HG03521 (cell line): ENCODE data around the gene EYS.
"Not testable (repeated sequence)": the region's sequence is repeated elsewhere in the genome, so short reads cannot be mapped to it uniquely, and the experiment has no call there.

ENCODE experiments used
- ATAC-seq: cut with Tn5 transposase; IDR thresholded peaks from one replicate; pipeline ENCODE4 v1.9.1; 2021; ENCODE audit warnings: mild to moderate bottlenecking, moderate library complexity; ENCODE audit not compliant: unreplicated experiment

Gene EYS

DNA sequence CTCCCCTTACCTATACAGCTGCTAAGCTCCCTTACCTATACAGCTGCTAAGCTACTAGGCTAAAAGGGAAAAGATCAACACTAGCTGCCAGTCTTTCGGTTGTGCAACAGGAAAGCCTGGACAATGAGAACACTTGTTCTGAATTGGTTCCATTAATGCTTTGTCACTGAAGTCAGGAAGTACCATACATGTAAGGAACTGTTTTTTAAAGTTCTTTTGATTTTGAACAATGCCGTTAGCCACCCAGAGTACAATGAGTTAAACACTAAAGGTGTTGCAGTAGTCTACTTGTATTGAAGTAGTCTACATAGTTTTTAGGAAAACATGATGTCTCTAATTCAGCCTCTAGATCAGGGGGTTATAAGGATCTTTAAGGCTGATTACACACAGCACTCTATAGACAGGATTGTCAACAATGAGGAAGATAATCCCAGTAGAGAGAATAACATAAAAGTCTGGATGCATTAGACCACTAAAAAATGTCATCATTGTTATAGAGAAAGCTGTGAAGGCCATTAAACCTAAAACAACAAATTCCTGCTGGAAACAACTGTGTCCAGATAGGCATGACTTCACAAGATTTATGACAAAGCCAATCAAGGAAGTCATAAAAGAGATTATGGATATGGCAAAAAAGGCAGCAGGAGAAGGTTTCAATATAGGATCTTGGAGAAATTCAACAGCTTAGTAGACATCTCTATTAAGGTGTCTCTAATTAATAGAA, 1765.1 kb downstream of the EYS start:
- ATAC-seq: no peak

DNA sequence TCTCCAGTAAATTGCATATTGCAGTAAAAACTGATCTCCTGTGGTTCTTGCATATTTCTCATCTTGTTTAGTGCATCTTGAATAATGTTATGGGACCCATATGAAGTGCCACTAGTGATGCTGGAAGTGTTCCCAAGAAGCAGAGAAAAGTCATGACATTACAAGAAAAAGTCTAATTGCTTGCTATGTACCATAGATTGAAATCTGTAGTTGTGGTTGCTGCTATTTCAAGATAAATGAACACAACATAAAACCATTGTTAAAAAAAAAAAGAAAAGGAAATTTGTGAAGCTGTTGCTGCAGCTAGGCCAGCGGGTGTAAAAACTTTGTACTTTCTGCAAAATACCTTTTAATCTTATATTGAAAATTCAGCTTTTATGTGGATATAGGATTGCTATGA, 1767.0 kb downstream of the EYS start:
- no peak for ATAC-seq

DNA sequence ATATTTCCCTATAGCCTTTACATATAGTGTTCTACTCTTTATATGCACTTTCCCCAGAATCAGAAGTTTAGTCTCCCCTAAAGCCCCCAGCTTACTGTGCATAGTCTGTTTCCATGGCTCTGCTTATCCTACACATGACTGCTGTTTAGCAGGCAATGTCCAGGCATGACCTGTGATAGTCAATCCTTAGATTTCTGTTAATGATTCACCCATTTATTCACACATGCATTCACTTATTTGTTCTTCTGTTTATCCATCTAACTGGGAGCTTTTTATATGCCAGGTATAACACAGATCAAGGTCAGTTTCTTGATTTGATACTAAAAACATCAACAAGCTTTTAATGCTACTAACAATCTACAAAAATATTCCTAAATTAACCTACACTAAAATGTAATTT, 1770.6 kb downstream of the EYS start:
- ATAC-seq: no peak

DNA sequence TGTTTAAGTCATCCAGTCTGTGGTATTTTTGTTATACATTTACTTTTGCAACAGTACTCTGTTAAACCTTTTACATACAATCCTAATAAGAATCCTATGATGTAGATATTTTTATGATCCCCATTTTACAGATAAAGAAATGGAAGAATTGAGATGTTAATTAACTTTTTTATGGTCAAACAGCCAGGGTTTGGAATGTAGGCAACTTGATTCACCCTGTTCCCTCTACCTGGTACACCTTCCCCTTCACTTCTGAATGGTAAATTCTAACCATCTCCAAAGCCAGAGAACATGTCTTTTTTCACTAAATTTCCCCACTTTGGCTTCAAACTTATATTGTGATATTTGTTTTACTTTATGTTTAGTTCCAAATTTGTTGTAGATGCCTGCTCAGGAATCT, 1771.3 kb downstream of the EYS start:
- ATAC-seq: no peak

DNA sequence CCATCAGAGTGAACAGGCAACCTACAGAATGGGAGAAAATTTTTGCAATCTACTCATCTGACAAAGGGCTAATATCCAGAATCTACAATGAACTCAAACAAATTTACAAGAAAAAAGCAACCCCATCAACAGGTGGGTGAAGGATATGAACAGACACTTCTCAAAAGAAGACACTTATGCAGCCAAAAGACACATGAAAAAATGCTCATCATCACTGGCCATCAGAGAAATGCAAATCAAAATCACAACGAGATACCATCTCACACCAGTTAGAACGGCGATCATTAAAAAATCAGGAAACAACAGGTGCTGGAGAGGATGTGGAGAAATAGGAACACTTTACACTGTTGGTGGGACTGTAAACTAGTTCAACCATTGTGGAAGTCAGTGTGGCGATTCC, 1773.1 kb downstream of the EYS start:
- ATAC-seq: not testable (repeated sequence)

DNA sequence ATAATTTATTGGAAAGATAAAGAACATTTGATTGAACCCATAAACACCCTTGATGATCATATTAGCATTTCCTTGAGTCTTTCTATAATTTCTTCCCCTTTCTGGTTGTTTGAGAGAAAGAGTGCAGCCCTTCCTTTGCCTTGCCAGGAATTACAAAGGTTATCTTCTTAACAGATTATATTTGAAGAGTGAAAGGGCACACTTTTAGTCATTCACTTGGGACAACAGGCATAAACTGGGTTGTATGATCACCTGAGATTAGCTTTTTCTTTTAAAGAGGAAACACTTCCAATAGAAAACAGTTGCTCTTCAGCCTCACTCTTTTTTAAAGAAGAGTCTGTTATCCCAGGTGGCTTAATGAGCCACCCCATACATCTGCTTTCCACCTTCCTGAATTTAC, 1776.2 kb downstream of the EYS start:
- ATAC-seq: no peak

DNA sequence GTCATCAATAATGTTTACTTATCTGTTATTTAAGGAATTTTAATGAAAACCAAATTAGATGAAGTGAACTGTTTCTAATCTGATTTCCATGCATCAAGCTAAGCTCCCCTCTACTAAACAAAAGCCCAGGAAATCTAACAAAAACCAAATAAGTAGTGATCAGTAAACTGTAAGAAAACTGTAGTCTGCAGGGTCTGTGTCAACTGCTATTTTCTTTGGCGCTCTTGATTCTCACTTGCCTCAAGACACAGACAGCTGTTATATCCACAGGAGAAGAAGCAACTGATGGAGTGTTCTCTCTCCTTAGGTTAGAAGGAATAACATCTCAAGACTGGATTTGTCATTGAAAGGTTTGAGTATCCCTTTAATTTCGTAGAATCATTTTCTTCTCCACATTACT, 1777.9 kb downstream of the EYS start:
- no peak for ATAC-seq

DNA sequence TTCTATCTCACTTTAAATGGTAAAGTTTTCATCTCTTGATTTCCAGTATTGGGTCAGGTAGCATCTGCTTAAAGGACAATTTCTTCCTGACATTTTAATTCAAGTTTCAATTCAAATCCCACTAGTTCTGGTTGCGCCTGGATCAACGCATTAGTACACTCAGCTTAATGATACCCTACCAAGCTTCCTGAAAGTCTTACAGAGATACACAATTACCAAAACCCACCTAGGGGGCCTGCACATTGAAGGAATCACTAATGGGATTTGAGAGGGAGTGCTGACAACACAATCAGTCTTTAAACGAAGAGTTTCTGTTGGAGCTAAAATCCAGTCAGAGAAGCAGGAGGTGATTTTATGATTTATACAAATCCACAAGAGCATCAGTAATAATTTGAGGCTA, 1778.4 kb downstream of the EYS start:
- ATAC-seq: no peak

DNA sequence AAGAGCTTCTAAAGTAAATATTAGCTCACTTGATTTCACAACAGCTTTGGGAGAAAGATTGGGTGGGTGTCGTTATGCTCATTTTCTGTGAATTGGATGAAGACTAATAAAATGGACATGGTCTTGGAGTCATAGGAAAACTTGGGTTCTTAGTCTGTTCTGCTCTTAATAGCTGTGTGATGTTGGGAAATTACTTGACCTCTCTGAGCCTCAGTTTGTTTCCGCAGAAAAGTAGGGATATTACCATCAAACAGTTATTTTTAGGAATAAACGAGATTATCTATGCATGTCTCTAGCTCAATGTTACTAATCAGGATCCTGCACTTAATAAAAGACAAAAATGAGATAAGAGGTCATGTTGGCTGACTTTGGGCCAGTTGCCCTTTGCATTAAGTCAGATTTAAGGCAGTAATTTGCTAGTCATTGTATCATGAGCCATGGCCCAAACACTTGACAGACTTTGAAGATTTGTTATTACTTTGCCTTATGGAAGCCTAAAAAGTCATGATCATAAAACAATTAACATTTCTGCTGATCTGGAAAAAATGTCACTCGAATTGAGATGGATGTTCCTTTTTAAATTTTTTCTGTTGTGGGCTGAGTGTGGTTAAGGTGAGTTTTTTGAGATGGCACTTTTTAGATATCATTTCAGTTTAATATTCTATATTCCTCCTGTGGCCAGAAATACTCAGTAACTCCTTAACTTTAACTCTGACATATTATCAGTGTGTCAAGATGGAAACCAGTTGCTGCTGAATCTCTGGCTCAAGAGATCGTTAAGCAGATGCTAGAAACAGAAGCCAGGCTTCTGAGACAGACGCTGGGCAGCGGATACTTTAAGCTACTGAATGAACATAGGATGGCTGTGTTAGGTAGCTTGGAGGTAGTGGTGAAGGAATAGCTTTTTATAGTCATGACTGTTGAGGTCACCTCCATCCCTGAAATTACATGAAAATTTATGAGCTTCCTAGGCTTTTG, 1779.8 kb downstream of the EYS start:
- ATAC-seq: no peak

DNA sequence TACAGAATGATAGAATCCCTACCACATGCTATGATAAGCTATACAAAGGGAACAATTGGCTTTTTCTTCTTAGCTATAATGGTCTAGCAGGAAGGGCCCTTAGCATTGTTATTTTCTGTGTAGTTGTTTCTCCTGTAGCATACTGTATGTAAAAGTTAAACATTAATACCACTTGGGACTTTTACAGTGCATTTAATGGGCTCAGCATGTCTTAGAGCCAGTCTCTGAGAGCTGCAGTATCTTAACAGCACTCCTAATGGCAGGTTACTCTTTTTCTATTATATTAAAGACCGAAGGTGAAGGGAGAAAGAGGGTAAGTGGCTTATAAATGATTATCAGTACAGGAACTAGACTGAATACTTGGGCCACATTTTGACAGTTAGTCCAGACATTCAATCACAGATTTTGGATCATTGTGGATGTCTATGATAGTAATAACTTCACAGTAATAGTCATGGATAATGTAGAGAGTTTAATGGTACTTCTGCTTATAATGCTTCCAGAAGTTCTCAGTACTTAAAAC, 1780.7 kb downstream of the EYS start:
- ATAC-seq: no peak

DNA sequence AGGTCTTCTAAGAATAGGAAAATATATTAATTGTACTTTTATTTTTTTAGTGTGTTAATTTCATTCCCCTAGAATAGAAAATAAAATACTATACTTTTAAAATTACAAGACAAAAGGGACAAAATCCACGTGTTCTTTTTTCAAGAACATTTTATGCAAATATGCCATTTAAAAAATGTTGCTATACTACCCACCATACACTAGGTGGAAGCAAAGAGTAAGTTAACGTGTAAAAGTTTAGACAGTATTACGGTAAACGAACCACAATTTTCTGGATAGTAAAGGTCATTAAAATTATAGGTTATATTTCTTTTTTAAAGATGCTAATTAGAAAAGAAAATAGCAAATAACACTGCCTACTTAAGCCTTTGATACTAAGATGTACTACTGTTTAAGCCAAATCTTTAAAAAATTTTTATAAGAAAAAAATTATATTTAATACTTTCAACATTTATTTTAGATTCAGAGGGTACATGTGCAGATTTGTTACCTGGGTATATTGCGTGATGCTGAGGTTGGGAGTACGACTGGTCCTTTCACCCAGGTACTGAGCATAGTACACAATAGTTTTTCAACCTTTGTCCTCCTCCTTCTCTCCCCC, 1783.8 kb downstream of the EYS start:
- ATAC-seq: peak; percentile 79

DNA sequence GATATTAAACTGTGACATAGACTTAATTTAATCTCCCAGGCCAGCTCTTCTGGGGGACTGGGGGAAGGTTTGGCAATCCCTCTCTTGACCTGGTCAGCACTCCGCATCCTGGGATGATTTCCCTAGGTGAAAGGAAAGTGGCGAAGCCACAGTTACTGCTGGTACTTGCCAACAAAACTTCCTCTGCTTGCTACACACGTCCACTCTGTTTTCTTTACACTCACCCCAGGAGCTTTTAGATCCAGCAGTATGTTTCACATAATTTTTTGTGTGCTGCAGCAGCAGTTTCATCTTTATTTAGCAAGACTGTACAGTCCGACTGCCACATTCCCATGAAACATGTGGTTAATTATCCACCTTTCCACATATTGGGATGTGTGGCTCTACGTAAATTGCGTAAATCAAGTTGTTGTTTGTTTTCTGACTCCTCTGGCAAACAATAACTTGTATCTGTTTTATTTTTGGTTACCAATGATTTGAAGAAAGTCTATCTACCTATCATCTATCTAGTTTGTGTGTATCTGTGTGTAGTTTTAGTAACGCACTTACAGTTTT, 1787.4 kb downstream of the EYS start:
- no peak for ATAC-seq

DNA sequence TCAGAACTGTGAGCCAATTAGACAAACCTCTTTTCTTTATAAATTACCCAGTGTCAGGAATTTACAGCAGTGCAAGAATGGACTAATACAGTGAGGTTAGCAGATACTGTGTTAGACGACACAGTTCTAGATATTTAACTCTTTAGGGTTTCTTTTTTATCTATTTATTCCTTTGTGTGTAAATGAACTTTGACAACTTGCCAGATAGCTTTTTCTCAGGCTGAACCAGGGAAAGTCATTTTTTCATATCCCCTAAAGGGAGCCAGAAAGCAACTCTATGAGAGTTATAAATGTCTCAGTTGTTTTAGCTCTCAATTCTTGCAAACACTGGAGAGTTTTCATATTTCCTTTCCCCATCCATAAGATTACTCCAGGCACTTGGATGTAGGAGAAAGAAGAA, 1794.1 kb downstream of the EYS start:
- no peak for ATAC-seq

DNA sequence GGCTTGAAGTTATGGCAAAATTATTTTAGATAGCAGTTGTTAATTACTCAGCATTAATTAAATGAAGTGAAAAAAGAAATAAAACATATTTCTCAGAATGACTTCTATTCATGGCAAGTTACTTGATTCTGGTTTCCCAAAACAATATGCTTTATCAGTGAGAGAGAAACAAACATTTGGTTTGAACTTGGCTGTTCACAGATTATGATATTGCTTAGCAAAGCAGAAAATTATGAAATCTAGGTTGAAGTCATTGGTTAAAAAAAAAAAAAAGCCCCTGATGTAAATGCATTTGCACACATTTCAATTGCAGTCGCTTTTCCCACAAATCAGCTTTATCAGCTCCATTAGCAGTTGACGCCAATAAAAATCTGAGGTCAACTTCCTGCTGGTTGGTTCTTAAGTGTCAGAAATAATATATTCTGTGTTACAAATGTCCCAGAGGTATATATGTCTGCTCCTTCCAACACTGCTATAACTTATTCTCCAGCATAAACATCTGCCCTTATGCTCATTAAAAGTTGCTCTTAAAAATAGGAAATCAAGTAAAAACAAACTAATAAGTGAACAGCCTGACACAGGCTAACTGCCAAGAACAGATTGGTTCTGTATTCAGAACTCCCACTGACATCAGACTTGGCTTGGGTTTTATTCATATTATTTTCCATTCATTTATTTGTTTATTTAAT, 1796.0 kb downstream of the EYS start:
- ATAC-seq: no peak

DNA sequence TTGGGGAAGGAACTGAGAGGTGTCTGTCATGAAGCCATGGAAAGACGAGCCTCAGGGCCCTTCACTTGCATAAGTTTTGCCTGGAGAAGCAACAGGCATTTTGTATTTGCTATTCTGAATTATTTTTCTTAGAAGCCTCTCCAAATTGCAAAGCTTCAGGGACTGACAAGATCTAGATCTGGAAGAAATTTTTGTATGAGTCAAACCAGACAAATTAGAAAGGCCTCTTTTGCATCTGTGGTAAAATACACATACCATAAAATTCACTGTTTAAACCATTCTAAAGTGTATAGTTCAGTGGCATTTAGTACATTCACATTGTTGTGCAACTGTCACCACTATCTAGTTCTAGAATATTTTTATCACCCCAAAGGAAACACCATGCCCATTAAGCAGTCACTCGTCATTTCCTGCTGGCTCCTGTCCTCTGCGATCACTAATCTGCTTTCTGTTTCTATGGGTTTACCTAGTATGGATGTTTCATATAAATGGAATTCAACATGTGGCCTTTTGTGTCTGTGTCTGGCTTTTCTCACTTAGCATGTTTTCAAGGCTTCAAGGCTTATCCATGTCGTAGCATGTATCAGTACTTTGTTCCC, 1802.3 kb downstream of the EYS start:
- ATAC-seq: no peak

DNA sequence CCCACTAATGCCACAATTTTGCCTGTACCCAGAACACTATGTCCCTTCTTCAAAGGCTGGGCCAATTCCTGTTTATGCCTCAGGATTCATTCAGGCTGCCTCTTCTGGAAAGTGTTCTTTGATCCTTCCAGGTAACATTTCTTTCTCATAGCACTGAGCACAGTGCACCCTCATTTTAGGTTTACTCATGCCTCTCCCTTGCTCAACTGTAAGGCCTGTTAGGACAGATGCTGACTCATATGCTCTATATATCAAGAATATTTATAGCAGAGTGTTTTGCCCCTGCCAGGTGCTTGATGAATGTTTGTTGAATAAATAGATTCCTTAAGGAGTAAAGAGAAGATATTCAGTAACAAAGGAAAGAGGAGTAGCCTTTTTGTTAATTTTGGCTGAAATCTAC, 1807.5 kb downstream of the EYS start:
- no peak for ATAC-seq

DNA sequence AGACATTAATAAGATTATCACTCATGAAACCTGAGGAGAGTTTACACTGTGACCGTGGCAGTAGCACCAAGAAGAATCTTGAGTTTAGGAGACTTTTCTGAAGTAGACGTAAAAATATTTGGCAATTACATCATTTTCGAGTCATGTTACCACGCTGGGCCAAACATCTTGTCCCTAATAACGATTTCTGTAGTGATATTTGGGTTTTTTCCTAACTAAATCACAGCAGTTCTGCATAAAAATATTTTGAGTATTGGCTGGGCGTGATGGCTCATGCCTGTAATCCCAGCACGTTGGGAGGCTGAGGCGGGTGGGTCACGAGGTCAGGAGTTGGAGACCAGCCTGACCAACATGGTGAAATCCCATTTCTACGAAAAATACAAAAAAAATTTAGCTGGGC, 1809.1 kb downstream of the EYS start:
- no peak for ATAC-seq

DNA sequence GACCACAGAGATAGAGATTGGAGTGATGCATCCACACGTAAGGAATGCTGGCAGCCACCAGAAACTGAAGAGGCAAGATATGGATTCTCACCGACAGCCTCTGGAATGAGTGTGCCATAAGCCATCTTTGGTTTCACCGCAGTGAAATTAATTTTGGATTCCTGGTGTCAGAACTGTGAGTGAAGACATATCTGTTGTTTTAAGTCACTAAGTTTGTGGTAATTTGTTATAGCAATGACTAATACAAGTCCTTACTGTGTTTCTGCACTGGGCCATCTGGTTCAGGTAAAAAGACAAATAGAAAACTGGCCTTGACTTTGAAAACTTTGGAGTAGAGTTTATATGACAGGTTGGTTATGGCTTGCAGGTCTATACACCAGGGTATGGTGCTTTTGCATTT, 1809.6 kb downstream of the EYS start:
- no peak for ATAC-seq

DNA sequence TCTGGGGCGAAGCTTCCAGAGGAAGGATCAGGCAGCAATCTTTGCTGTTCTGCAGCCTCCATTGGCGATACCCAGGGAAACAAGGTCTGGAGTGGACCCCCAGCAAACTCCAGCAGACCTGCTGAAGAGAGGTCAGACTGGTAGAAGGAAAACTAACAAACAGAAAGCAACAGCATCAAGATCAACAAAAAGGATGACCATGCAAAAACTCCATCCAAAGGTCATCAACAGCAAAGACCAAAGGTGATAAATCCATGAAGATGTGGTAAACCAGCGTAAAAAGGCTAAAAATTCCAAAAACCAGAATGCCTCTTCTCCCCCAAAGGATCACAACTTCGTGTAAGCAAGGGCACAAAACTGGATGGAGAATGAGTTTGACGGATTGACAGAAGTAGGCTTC, 1818.6 kb downstream of the EYS start:
- ATAC-seq: no peak

DNA sequence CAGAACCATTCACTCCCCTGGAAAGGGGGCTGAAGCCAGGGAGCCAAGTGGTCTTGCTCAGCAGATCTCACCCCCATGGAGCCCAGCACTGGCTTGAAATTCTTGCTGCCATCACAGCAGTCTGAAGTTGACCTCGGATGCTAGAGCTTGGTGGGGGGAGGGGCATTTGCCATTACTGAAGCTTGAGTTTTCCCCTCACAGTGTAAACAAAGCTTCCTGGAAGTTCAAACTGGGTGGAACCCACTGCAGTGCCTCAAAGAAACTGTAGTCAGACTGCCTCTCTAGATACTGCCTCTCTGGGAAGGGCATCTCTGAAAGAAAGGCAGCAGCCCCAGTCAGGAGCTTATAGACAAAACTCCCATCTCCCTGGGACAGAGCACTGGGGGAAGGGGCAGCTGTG, 1819.2 kb downstream of the EYS start:
- ATAC-seq: not testable (repeated sequence)
